GM12873 (cell line): ENCODE results near the gene NRXN3.

Source experiments
- CTCF ChIP-seq: IDR thresholded peaks from 2 replicates; pipeline ENCODE4 v1.5.1; 2012; ENCODE audit warnings: low read depth, mild to moderate bottlenecking, moderate library complexity, low read length, control low read depth; ENCODE audit not compliant: insufficient read depth; ENCODE audit errors: missing control alignments

NRXN3 gene

GRCh38 chr14:79281244-79282152, 1111.3 kb downstream of the NRXN3 start:
- TF ChIP-seq CTCF = no peak

GRCh38 chr14:79284621-79285020, 1114.4 kb downstream of the NRXN3 start:
- no peak for TF ChIP-seq CTCF

GRCh38 chr14:79285263-79285662, 1115.1 kb downstream of the NRXN3 start:
- no peak for TF ChIP-seq CTCF

GRCh38 chr14:79287976-79288375, 1117.8 kb downstream of the NRXN3 start:
- no peak for TF ChIP-seq CTCF

- no peak for TF ChIP-seq CTCF
These were observed 1123.5 kb downstream of the NRXN3 start for GRCh38 chr14:79293482-79294177.

- no peak for TF ChIP-seq CTCF
These were observed 1124.3 kb downstream of the NRXN3 start for GRCh38 chr14:79294499-79294898.

- TF ChIP-seq CTCF = no peak
These were observed 1125.2 kb downstream of the NRXN3 start for GRCh38 chr14:79295385-79295784.
